ENCODE measurements around the gene MPP3. TPM values are rescaled to one million over a fixed set of nuclear protein-coding genes. Genes with fewer than 3 reads are reported as not detected.

The MPP3 gene
- total and polyA plus RNA-seq, 5 donors = 42.1 to 77.4 (median 60.3) TPM

DNA sequence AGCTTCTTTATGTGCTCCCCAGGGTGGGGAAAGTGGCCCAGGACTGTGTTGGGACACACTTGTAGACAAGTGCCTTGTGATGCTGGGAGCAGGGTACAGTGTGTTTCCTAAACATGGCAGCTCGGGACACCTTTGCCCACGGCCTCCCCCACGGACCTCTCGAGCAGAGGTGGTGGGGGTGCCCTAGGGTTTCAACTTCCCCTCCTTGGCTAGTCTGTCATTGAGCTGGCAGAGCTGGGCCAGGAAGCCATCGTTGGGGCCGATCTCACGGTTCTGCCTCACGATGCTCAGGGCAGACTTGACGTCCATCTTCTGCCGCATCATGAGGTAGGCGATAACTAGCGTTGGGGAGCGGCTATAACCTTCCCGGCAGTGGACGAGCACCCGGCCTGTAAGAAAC lies 63.5 kb downstream of the MPP3 start:
- H3K9me3 ChIP-seq (ENCODE audit: control insufficient read depth, low read length) = no peaks in the 10 kb centered on the region
- intact Hi-C loops (cut with DNase I) = no loop called here
- H3K4me1 ChIP-seq (ENCODE audit: control insufficient read depth, insufficient read depth, low read length) = peaks cover 2% of the 10 kb centered on the region
- H3K27me3 ChIP-seq (ENCODE audit: control insufficient read depth, insufficient read depth) = no peaks in the 10 kb centered on the region
- H3K27ac ChIP-seq (ENCODE audit: low read length) = no peak overlapping the region
- DNase-seq (no peak), ATAC-seq (peak in 1 of 2 donors; percentile 2)
- no peak overlapping the region for H3K4me3 ChIP-seq (ENCODE audit: low read length)
- 89% methylated on average over 16 of the region's 16 CpGs for WGBS

DNA sequence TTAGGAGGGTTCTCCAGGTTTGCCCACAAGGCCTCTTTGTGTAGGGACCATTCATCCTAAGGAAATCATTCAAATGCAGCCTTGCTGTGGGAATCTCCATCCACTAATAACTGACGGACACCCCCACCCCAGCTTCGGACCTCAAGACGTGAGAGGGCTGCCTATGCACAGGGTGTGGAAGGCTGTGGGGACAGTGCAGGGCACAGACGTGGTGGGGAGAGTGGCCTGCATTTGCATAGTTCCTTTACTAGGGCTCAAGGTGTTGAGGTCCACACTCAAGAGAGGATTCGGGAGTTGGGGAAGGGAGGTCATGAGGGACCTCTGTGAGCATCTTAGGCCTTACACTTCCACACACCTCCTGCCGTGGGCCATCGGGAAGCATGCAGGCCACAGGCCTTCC lies 64.0 kb downstream of the MPP3 start:
- Histone ChIP-seq H3K27me3 (ENCODE audit: control insufficient read depth, insufficient read depth) (no peaks in the 10 kb centered on the region), H3K4me3 (ENCODE audit: low read length) (no peak overlapping the region), H3K4me1 (ENCODE audit: control insufficient read depth, insufficient read depth, low read length) (peaks cover 2% of the 10 kb centered on the region), H3K9me3 (ENCODE audit: control insufficient read depth, low read length) (no peaks in the 10 kb centered on the region), H3K27ac (ENCODE audit: low read length) (no peak overlapping the region)
- WGBS = 88% methylated on average over 7 of the region's 7 CpGs
- ATAC-seq (peak in 1 of 2 donors; percentile 3), DNase-seq (no peak)
- intact Hi-C loops (cut with DNase I) = no loop called here

DNA sequence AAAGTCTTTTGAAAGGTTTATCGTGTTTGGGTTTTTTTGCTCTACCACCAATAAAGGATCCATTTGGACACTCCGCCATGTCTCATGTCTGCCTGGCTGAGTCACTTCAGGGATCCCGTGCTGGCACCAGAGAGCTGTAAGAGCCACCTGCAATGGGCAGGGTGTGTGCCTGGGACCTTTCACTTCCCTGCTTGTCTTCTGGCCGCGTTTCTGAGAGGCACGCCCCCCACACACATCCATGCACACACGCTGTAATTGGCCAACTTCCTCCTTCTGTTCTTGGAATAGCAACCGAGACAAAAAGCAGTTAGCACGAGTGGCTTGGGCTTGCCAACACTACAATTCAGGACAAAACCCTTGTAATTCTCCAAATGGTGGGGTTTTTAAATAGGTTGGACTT lies 64.6 kb downstream of the MPP3 start:
- Histone ChIP-seq H3K27ac (ENCODE audit: low read length) (no peak overlapping the region), H3K27me3 (ENCODE audit: control insufficient read depth, insufficient read depth) (no peaks in the 10 kb centered on the region), H3K9me3 (ENCODE audit: control insufficient read depth, low read length) (no peaks in the 10 kb centered on the region), H3K4me1 (ENCODE audit: control insufficient read depth, insufficient read depth, low read length) (peaks cover 2% of the 10 kb centered on the region), H3K4me3 (ENCODE audit: low read length) (no peak overlapping the region)
- intact Hi-C loops (cut with DNase I) = no loop called here
- ATAC-seq (peak; percentile 53 to 57), DNase-seq (peak; percentile 53 to 77 (median 74))
- 34% methylated on average over 9 of the region's 9 CpGs for WGBS

DNA sequence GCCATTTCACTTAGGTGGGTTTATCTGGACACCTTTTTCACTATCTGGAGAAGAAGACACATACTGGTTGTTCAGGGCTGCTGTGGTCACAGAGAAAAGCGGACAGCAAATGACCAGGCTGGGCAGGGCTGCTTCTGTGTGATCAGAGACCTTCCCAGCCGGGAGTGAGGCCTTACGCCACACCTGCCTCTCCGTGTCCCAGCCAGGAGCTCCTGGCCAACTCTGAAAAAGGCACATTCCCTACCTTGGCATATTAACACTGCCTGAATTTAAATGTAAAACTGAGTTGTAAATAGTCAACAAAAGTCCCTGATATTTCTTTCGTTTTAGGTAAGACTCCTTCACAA lies 65.3 kb downstream of the MPP3 start:
- intact Hi-C loops (cut with DNase I) = no loop called here
- Histone ChIP-seq H3K9me3 (ENCODE audit: control insufficient read depth, low read length) (no peaks in the 10 kb centered on the region), H3K4me1 (ENCODE audit: control insufficient read depth, insufficient read depth, low read length) (peaks cover 2% of the 10 kb centered on the region), H3K27me3 (ENCODE audit: control insufficient read depth, insufficient read depth) (no peaks in the 10 kb centered on the region), H3K27ac (ENCODE audit: low read length) (no peak overlapping the region), H3K4me3 (ENCODE audit: low read length) (no peak overlapping the region)
- WGBS = 78% methylated on average over 5 of the region's 5 CpGs
- no peak for ATAC-seq
- DNase-seq = no peak

DNA sequence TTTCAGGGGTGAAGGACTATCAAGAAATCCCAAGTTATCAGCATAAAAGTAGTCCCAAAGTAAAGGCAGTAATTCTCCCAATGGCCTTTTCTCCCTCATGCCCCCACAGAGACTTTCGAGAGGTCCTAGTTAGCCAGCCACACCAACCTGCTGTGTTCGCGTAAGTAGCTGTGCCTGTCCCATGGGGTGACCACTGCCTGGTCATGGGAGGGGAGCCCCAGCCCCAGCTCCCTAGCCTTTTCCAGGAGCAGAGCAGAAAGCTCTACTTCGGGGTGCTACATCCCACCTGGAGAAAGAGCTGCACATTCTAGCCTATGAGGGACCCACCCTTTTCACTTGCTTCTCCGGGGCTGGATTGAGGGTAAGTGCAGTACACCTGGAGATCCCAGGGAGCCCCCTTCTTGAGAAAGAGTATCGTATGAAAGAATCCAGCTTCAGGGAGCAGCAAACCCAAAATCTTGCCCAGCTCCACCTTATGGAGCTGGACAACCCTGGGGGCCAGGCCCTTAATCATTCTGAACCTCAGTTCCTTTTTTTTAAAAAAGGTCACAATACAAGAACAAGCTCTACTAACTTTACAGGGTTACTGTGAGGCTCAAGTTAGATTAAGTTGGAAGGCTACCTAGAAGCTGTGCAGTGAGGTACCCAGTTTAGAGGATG lies 65.8 kb downstream of the MPP3 start:
- H3K27me3 ChIP-seq (ENCODE audit: control insufficient read depth, insufficient read depth) = no peaks in the 10 kb centered on the region
- peaks cover 2% of the 10 kb centered on the region for H3K4me1 ChIP-seq (ENCODE audit: control insufficient read depth, insufficient read depth, low read length)
- no peak for DNase-seq
- no peak overlapping the region for H3K4me3 ChIP-seq (ENCODE audit: low read length)
- peak in 1 of 2 donors; percentile 6 for ATAC-seq
- no peak overlapping the region for H3K27ac ChIP-seq (ENCODE audit: low read length)
- WGBS = 86% methylated on average over 6 of the region's 6 CpGs
- no peaks in the 10 kb centered on the region for H3K9me3 ChIP-seq (ENCODE audit: control insufficient read depth, low read length)
- intact Hi-C loops (cut with DNase I) = no loop called here

DNA sequence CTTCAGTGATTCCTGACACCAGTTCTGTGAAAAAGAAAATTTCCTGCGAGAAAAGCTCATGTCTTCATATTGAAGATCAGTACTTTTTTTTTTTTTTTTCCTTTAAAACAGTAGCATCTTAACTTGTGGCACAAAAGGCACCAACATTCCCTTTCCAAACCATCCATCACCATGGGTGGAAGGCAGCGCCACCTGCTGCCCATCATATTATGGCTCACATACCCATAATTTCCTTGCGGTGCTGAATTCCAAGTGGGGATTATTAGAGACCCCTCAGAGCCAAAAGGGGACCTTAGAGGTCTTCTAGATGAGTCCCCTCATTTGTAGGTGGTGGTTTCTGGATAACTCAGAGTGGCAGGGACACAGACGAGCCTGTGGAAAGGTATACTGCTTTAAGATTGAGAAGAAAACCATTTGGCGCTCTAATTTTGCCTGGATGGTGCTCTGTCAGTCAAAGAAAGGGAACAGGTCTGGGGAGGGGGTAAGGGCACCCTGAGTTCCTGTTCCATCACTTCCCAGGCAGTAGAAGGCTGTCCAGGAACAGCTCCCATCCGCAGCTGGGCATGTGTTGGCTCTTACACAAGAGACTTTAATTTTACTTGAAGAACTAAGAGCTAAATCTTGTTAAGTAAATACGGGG lies 66.4 kb downstream of the MPP3 start:
- Histone ChIP-seq H3K27ac (ENCODE audit: low read length) (no peak overlapping the region), H3K9me3 (ENCODE audit: control insufficient read depth, low read length) (no peaks in the 10 kb centered on the region), H3K27me3 (ENCODE audit: control insufficient read depth, insufficient read depth) (no peaks in the 10 kb centered on the region), H3K4me1 (ENCODE audit: control insufficient read depth, insufficient read depth, low read length) (peaks cover 2% of the 10 kb centered on the region), H3K4me3 (ENCODE audit: low read length) (no peak overlapping the region)
- ATAC-seq (peak in 1 of 2 donors; percentile 8), DNase-seq (peak; percentile 68 to 89 (median 78))
- WGBS = 62% methylated on average over 7 of the region's 7 CpGs
- intact Hi-C loops (cut with DNase I) = no loop called here

DNA sequence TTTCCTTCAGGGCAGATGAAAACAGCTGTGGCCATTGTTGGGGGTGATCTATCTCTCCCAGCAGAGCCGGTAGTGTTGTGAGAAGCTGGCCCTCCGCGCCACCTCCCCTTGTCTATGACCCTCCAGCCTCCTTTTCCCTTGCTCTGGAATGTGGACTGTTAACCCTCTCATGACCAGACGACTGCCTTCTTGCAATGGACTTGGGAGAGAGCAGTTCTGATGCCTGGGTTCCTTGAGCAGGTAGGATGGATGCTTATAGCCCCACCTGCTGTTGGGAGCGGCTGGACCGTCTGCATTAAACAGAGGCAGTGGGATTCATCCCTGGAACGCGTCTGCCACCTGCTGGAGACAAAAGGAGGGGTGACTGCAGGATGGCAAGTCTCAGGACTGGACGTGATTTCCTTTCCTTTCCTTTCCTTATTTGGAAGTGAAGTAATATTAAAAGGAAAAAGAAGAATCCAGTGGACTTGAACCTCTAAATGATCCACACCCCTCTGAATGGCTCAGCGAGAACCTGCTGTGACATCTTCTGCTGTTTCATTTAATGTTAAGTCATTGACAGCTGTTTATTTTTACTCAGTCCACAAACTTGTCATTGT lies 72.6 kb downstream of the MPP3 start:
- intact Hi-C loops (cut with DNase I) = loop anchor here in 3 of 4 donors (2.0 to 5.0 kb wide), 3 partner anchors 64 to 183 kb away; no protein-coding TSS in a partner anchor
- ATAC-seq = peak; percentile 82 to 85
- Histone ChIP-seq H3K27me3 (ENCODE audit: control insufficient read depth, insufficient read depth) (no peaks in the 10 kb centered on the region), H3K4me3 (ENCODE audit: low read length) (no peak overlapping the region), H3K9me3 (ENCODE audit: control insufficient read depth, low read length) (no peaks in the 10 kb centered on the region), H3K27ac (ENCODE audit: low read length) (no peak overlapping the region), H3K4me1 (ENCODE audit: control insufficient read depth, insufficient read depth, low read length) (peaks cover 2% of the 10 kb centered on the region)
- peak; percentile 91 to 97 (median 96) for DNase-seq
- 7% methylated on average over 10 of the region's 10 CpGs for WGBS

DNA sequence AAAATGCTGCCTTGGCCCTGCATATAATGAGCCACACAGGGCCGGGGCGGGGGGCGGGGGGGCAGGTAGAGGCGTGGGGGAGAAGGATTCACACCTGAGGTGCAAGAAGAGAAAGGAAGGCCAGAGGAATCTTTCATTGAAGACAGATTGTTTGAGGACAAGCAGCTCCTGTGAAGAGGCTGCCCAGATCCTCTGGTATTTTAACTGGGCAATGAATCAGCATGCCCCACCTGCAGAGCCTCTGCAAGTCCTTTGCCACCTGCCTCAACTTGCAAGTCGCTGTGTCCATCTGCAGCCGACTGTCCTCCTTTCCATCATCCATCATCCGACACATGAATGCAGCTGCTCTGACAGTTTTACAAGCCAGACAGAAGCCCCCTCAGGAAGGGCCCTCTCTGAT lies 73.1 kb downstream of the MPP3 start:
- Histone ChIP-seq H3K4me3 (ENCODE audit: low read length) (no peak overlapping the region), H3K4me1 (ENCODE audit: control insufficient read depth, insufficient read depth, low read length) (peaks cover 3% of the 10 kb centered on the region), H3K27ac (ENCODE audit: low read length) (no peak overlapping the region), H3K27me3 (ENCODE audit: control insufficient read depth, insufficient read depth) (no peaks in the 10 kb centered on the region), H3K9me3 (ENCODE audit: control insufficient read depth, low read length) (no peaks in the 10 kb centered on the region)
- 60% methylated on average over 7 of the region's 7 CpGs for WGBS
- no peak for DNase-seq
- intact Hi-C loops (cut with DNase I) = loop anchor here (2.0 to 10.0 kb wide), 5 partner anchors 63 to 205 kb away; no protein-coding TSS in a partner anchor
- no peak for ATAC-seq

DNA sequence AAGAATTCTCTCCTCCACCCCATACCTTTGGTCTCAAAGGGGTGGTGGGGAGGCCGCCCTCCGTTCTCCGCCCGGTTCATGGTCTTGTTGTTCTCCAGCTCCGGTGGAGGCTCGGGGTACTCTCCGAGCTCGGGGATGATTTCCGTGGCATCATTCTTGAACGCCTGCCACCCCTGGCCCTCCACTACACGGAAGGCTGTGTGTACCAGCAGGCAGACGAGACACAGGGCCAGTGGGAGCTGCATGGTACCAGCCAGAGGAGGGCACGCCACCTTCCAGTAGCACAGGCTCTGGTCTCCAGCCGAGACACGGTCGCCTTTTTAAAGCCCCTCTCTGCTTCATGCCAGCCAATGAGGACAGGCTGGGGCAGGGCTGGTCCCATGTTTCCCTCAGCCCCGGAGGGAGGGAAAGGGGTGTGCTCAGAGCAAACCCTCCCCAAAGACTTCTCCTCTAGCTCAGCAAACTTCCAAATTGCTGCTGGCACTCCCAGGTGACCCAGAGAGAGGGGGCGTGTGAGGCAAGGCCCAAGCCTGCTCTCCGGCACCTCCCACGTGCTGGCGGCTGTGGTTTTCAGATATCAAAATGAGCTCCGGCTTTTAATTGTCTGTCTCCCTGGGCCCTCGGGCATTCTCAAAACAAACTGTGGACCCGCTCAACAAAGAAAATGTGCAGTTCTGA lies 74.3 kb downstream of the MPP3 start, which contains the start of gene SOST:
Gene SOST (minus strand): TSS at position 295 of the 678 bp plus-strand sequence. CDS start 50 bp downstream, at position 245.
- DNase-seq (no peak), ATAC-seq (no peak)
- 86% methylated on average over 24 of the region's 24 CpGs for WGBS
- Histone ChIP-seq H3K9me3 (ENCODE audit: control insufficient read depth, low read length) (no peaks in the 10 kb centered on the region), H3K4me1 (ENCODE audit: control insufficient read depth, insufficient read depth, low read length) (peaks cover 3% of the 10 kb centered on the region), H3K27ac (ENCODE audit: low read length) (no peak within 1 kb of the TSS), H3K27me3 (ENCODE audit: control insufficient read depth, insufficient read depth) (no peaks in the 10 kb centered on the region), H3K4me3 (ENCODE audit: low read length) (no peak within 1 kb of the TSS)
- intact Hi-C loops (cut with DNase I) = loop anchor here (2.0 to 10.0 kb wide), 3 partner anchors 64 to 204 kb away; no protein-coding TSS in a partner anchor

DNA sequence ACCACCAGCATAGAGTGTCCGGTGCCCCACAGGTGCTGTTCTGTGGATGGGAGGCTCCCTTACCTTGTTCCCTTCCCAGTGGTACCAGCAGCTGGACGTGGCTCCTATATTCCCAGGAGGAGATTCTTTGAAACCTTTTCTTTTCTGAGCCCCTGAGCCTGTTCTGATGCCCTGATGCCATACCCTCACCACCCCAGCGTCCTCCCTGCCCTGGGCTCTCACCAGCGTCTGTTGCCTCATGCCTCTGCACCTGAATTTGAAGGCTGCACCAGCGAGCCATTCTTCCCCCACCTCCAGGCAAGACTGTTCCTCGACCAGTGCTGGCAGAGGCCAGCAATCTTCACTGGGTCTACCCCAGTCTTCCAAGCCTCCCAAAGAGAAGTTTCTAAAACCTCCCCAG lies 74.9 kb downstream of the MPP3 start:
- DNase-seq = no peak
- intact Hi-C loops (cut with DNase I) = loop anchor here (2.0 to 10.0 kb wide), 3 partner anchors 63 to 203 kb away; no protein-coding TSS in a partner anchor

More for the DNA sequence above, 74.9 kb downstream of the MPP3 start:
- H3K4me1 ChIP-seq (ENCODE audit: control insufficient read depth, insufficient read depth, low read length) = peaks cover 3% of the 10 kb centered on the region
- no peak for ATAC-seq
- no peak overlapping the region for H3K4me3 ChIP-seq (ENCODE audit: low read length)
- no peak overlapping the region for H3K27ac ChIP-seq (ENCODE audit: low read length)
- WGBS = 91% methylated on average over 6 of the region's 6 CpGs
- no peaks in the 10 kb centered on the region for H3K27me3 ChIP-seq (ENCODE audit: control insufficient read depth, insufficient read depth)
- no peaks in the 10 kb centered on the region for H3K9me3 ChIP-seq (ENCODE audit: control insufficient read depth, low read length)
